Esophagus squamous epithelium (tissue), 5 donors: ENCODE results near the gene C19orf25. TPM values are rescaled to one million over a fixed set of nuclear protein-coding genes. Genes with fewer than 3 reads are reported as not detected.

Experiments used
- DNase-seq: peaks from one replicate; lab custom pipeline; 2025; lab: John Stamatoyannopoulos, UW
- H3K27ac ChIP-seq, 4 donors: fragments of 200-600 bp; sonication (generic); one replicate each; pipeline ENCODE4 v1.5.1; 2016 to 2019; ENCODE audit warnings: mild to moderate bottlenecking in 1 of 4
- H3K27me3 ChIP-seq, 4 donors: fragments of 200-600 bp; sonication (generic); 1 replicate in 3 of 4; 2 replicates in 1 of 4; pipeline versions ENCODE4 v1.5.1 to v1.6.0; 2017 to 2021; ENCODE audit warnings: antibody characterized with exemption in 1 of 4
- H3K36me3 ChIP-seq, 3 donors: fragments of 200-600 bp; sonication (generic); one replicate each; pipeline ENCODE4 v1.5.1; 2016 to 2019
- H3K4me1 ChIP-seq, 3 donors: fragments of 200-600 bp; sonication (generic); one replicate each; pipeline ENCODE4 v1.5.1; 2017 to 2019
- H3K4me3 ChIP-seq, 4 donors: fragments of 200-600 bp; sonication (generic); 1 replicate in 3 of 4; 2 replicates in 1 of 4; pipeline ENCODE4 v1.5.1; 2016 to 2019; ENCODE audit warnings: mild to moderate bottlenecking in 2 of 4, moderate library complexity in 1 of 4
- H3K9me3 ChIP-seq, 3 donors: fragments of 200-600 bp; sonication (generic); one replicate each; pipeline ENCODE4 v1.5.1; 2016 to 2019
- CTCF ChIP-seq, 6 experiments: fragments of 450-650 bp in 4 of 6; fragments of 200-600 bp in 2 of 6; sonication (generic) in 2 of 6; IDR thresholded peaks; one replicate each; pipeline ENCODE4 v1.5.1; 2016 to 2019; ENCODE audit warnings: antibody characterized with exemption in 6 of 6, mild to moderate bottlenecking in 4 of 6, moderate library complexity in 4 of 6
- POLR2A ChIP-seq, 4 donors: fragments of 450-650 bp; IDR thresholded peaks; one replicate each; pipeline ENCODE4 v1.6.1; 2017; ENCODE audit warnings: antibody characterized with exemption in 4 of 4, mild to moderate bottlenecking in 4 of 4, moderate library complexity in 3 of 4
- WGBS, 2 donors: methylation state at CpG; one replicate each; pipeline ENCODE4 v1.1.5; 2018; 5-methylcytosine and 5-hydroxymethylcytosine counted together
- intact Hi-C: fragments of 100-400 bp; cut with DNase I; formaldehyde crosslinking; loops from one replicate; pipeline ENCODE4 v1.15.0; 2022
- total RNA-seq, 4 donors: library from RNA; depleted of rRNA; stranded (reverse); fragments of >200 nt; gene quantifications; one replicate each; pipeline ENCODE4 v1.1.0, GENCODE V29; 2016
- donor health status: DM: yes; HTN: yes; CAD: no.

C19orf25 gene
- total RNA-seq, 4 donors from 2014 or later = 17.8 to 24.5 (median 23.0) TPM

GRCh38 chr19:1516395-1516753 is 37.4 kb upstream of the C19orf25 start:
- Histone ChIP-seq H3K9me3 (no peaks in the 10 kb centered on the region), H3K36me3 (no peaks in the 10 kb centered on the region), H3K4me3 (no peak overlapping the region), H3K27me3 (peaks cover 0 to 58% (median 0%) of the 10 kb centered on the region in 4 donors), H3K4me1 (peaks cover 17 to 29% (median 22%) of the 10 kb centered on the region in 3 donors), H3K27ac (no peak overlapping the region)
- no peak for DNase-seq
- intact Hi-C loops = no loop called here
- no peak for TF ChIP-seq CTCF (IDR thresholded peaks at IDR 0.05)
- TF ChIP-seq POLR2A (IDR thresholded peaks at IDR 0.05) = no peak
- 59 to 62% methylated on average over 4 to 6 of the region's 8 CpGs for WGBS, 2 donors

- H3K27me3 ChIP-seq = peaks cover 0 to 56% (median 0%) of the 10 kb centered on the region in 4 donors
- 60 to 82% methylated on average over 7 to 12 of the region's 14 CpGs for WGBS, 2 donors
Measured at GRCh38 chr19:1514986-1515721, 36.1 kb upstream of the C19orf25 start.

GRCh38 chr19:1514295-1514661 is 35.3 kb upstream of the C19orf25 start:
- Histone ChIP-seq H3K4me1 (peaks cover 34 to 47% (median 37%) of the 10 kb centered on the region in 3 donors), H3K9me3 (no peaks in the 10 kb centered on the region), H3K36me3 (no peaks in the 10 kb centered on the region), H3K4me3 (no peak overlapping the region), H3K27me3 (peaks cover 0 to 54% (median 0%) of the 10 kb centered on the region in 4 donors), H3K27ac (peak overlapping the region in 1 of 4 donors; percentile 91)
- no peak for DNase-seq
- TF ChIP-seq POLR2A (IDR thresholded peaks at IDR 0.05) (no peak), CTCF (IDR thresholded peaks at IDR 0.05) (no peak)
- WGBS, 2 donors = 60 to 69% methylated on average over 2 to 7 of the region's 10 CpGs
- intact Hi-C loops = no loop called here

More at GRCh38 chr19:1514986-1515721, 36.1 kb upstream of the C19orf25 start:
- no peak overlapping the region for H3K27ac ChIP-seq
- intact Hi-C loops = no loop called here
- TF ChIP-seq POLR2A (IDR thresholded peaks at IDR 0.05) (no peak), CTCF (IDR thresholded peaks at IDR 0.05) (no peak)
- peaks cover 29 to 39% (median 34%) of the 10 kb centered on the region in 3 donors for H3K4me1 ChIP-seq
- no peak for DNase-seq
- no peaks in the 10 kb centered on the region for H3K9me3 ChIP-seq
- H3K36me3 ChIP-seq = no peaks in the 10 kb centered on the region
- no peak overlapping the region for H3K4me3 ChIP-seq

- peaks cover 0 to 53% (median 0%) of the 10 kb centered on the region in 4 donors for H3K27me3 ChIP-seq
- no peak for DNase-seq
- H3K27ac ChIP-seq = peak overlapping the region; percentile 88 to 91 (median 89)
- TF ChIP-seq POLR2A (IDR thresholded peaks at IDR 0.05) (no peak), CTCF (IDR thresholded peaks at IDR 0.05) (peak; percentile 44 to 83 (median 70))
- H3K36me3 ChIP-seq = no peaks in the 10 kb centered on the region
- H3K4me1 ChIP-seq = peaks cover 34 to 53% (median 37%) of the 10 kb centered on the region in 3 donors
- WGBS, 2 donors = no CpG with 5 or more reads among the region's 52 CpGs
- H3K4me3 ChIP-seq = peak overlapping the region; percentile 49 to 77 (median 60)
- H3K9me3 ChIP-seq = no peaks in the 10 kb centered on the region
- intact Hi-C loops = no loop called here
Measured at GRCh38 chr19:1513499-1514294, 34.7 kb upstream of the C19orf25 start.
